HepG2 (cell line): Measurements from ENCODE around the gene IST1.

Source experiments
- NFE2L1 ChIP-seq: sonication (generic); formaldehyde crosslinking; IDR thresholded peaks from 2 replicates; pipeline ENCODE4 v1.4.0; 2020; ENCODE audit warnings: missing genetic modification reagents, mild to moderate bottlenecking, borderline replicate concordance
- POLR2AphosphoS5 ChIP-seq: IDR thresholded peaks from 2 replicates; pipeline ENCODE4 v1.6.1; 2012; ENCODE audit warnings: low read depth, low read length
- SIN3A ChIP-seq: IDR thresholded peaks from 2 replicates; pipeline ENCODE4 v1.6.1; 2011; ENCODE audit warnings: low read depth, mild to moderate bottlenecking, control low read depth, low read length, borderline replicate concordance
- TCF7L2 ChIP-seq: IDR thresholded peaks from 2 replicates; pipeline ENCODE4 v1.6.1; 2011; ENCODE audit warnings: mild to moderate bottlenecking, low read depth, low read length, moderate library complexity
- ZBTB20 ChIP-seq: sonication (generic); formaldehyde crosslinking; IDR thresholded peaks from 2 replicates; pipeline ENCODE4 v1.8.1; 2023; ENCODE audit warnings: missing genetic modification reagents, low read depth, mild to moderate bottlenecking, borderline replicate concordance
- TF ChIP-seq, protein P1 (sequence below): sonication (generic); formaldehyde crosslinking; IDR thresholded peaks from 2 replicates; pipeline ENCODE4 v1.8.0; 2022; ENCODE audit warnings: missing genetic modification reagents, low read depth, mild to moderate bottlenecking, borderline replicate concordance

DNA sequence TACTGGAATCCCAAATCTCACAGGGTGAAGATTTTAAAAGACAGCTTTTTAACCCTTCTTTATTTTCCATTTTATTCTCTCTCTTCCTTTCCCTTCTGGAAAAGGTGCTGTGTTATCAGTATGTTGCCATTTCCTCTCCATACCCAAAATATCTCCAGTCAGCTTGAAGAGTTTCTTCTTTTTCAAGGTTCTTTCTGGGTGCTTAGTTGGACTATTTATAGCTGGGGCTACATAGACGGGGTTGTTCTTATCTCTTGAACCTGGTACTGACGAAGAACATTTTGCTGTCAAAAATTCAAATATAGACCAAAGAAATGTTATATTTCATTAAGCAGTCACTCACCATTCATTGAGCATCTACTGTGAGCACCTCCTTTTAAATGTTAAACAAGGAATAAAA is 48.6 kb downstream of the IST1 start:
- no peak for TF ChIP-seq TCF7L2
- TF ChIP-seq POLR2AphosphoS5 = no peak
- TF ChIP-seq, protein P1, sequence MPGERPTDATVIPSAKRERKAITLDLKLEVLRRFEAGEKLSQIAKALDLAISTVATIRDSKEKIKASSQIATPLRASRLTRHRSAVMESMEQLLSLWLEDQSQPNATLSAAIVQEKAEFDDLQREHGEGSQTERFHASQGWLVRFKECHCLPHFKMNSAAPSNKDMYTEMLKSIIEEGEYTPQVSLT = no peak
- no peak for TF ChIP-seq SIN3A
- TF ChIP-seq ZBTB20 (CRISPR knock-in tag) = no peak
- no peak for TF ChIP-seq NFE2L1 (CRISPR knock-in tag)
